K562 (cell line): ENCODE measurements around the gene COX19. TPM values are rescaled to one million over a fixed set of nuclear protein-coding genes. Genes with fewer than 3 reads are reported as not detected.

Source experiments
- ATAC-seq: fragments of 200-7000 bp; cut with Tn5 transposase; 3 replicates; pipeline ENCODE4 v1.9.1; 2020; ENCODE audit warnings: moderate library complexity
- BruUV-seq: library from RNA; stranded (reverse); fragments of 400-500 nt; replicated peaks from 2 replicates; lab custom pipeline; 2021; lab: Mats Ljungman, UMichigan
- CTCF ChIA-PET: fragments of 300-600 bp; formaldehyde crosslinking; extraction: SDS; loops from one replicate; lab custom pipeline; 2021; ENCODE audit warnings: low intra/inter-chr PET ratio; lab: Yijun Ruan, JAX
- POLR2A ChIA-PET: fragments of 300-600, 350-650 bp; sonication (Branson Sonifier 250); formaldehyde crosslinking; extraction: SDS; loops from one replicate; lab custom pipeline; 2021; ENCODE audit warnings: antibody characterized with exemption, inconsistent platforms; lab: Yijun Ruan, JAX
- DNase-seq, 4 experiments: peaks; one replicate each; pipeline versions ENCODE4 v3.0.0 to v3.0.0-alpha.2; 2011 to 2018; ENCODE audit warnings: low spot score in 3 of 4, mixed read lengths in 3 of 4; ENCODE audit errors: extremely low read depth in 1 of 4
- FAIRE-seq: peaks from 2 replicates; lab custom pipeline; 2011; peaks lifted over from hg19 to GRCh38; lab: Jason Lieb, UNC
- H2AFZ ChIP-seq: 2 replicates; pipeline ENCODE4 v1.6.0; 2011; ENCODE audit warnings: low read depth, low read length, control low read depth, inconsistent platforms
- H3K27ac ChIP-seq: fragments of 200-600 bp; 3 replicates; pipeline ENCODE4 v1.8.0; 2011; ENCODE audit warnings: low read depth, mild to moderate bottlenecking, control low read depth, inconsistent platforms, low read length, moderate library complexity, mixed read lengths; ENCODE audit errors: extremely low read depth
- H3K27me3 ChIP-seq, 2 experiments: fragments of 300-600 bp in 1 of 2; 2 replicates in 1 of 2; 3 replicates in 1 of 2; pipeline versions ENCODE4 v1.6.0 to v1.8.0; 2011; ENCODE audit warnings: inconsistent platforms in 2 of 2, low read length in 2 of 2, mild to moderate bottlenecking in 1 of 2, mixed read lengths in 1 of 2, moderate library complexity in 1 of 2; ENCODE audit not compliant: control insufficient read depth in 2 of 2, insufficient read depth in 2 of 2
- H3K36me3 ChIP-seq: fragments of 300-600 bp; 3 replicates; pipeline ENCODE4 v1.8.0; 2011; ENCODE audit warnings: mild to moderate bottlenecking, low read length, inconsistent platforms; ENCODE audit not compliant: control insufficient read depth, insufficient read depth
- H3K4me1 ChIP-seq, 2 experiments: fragments of 200-600 bp in 1 of 2; replicated peaks in 1 of 2; 2 replicates in 1 of 2; 3 replicates in 1 of 2; pipeline versions ENCODE4 v1.5.1 to v1.8.0; 2011; ENCODE audit warnings: inconsistent platforms in 2 of 2, low read length in 2 of 2, mild to moderate bottlenecking in 1 of 2, mixed read lengths in 1 of 2, moderate library complexity in 1 of 2; ENCODE audit not compliant: control insufficient read depth in 2 of 2, insufficient read depth in 2 of 2
- H3K4me2 ChIP-seq: 2 replicates; pipeline ENCODE4 v1.6.1; 2011; ENCODE audit warnings: low read length, control low read depth, inconsistent platforms, mixed read lengths; ENCODE audit not compliant: insufficient read depth
- H3K4me3 ChIP-seq: fragments of 200-600 bp; sonication (generic), shearing (Covaris generic); 2 replicates; pipeline ENCODE4 v1.5.1; 2016; ENCODE audit warnings: control low read depth, inconsistent platforms
- H3K79me2 ChIP-seq: fragments of 200-600 bp; 3 replicates; pipeline ENCODE4 v1.8.0; 2011; ENCODE audit warnings: low read length, inconsistent platforms; ENCODE audit not compliant: control insufficient read depth, insufficient read depth
- H3K9ac ChIP-seq, 2 experiments: 2 replicates each; pipeline versions ENCODE4 v1.6.0 to v1.6.1; 2011; ENCODE audit warnings: low read depth in 2 of 2, low read length in 2 of 2, control low read depth in 1 of 2, inconsistent platforms in 1 of 2, mild to moderate bottlenecking in 1 of 2, mixed read lengths in 1 of 2; ENCODE audit not compliant: insufficient read depth in 1 of 2
- H3K9me1 ChIP-seq: one replicate; pipeline ENCODE4 v1.6.0; 2011; ENCODE audit warnings: inconsistent platforms, mild to moderate bottlenecking, low read length, moderate library complexity; ENCODE audit not compliant: control insufficient read depth, insufficient read depth
- H3K9me3 ChIP-seq: replicated peaks from 2 replicates; pipeline ENCODE4 v1.5.1; 2011; ENCODE audit warnings: low read depth, low read length, inconsistent platforms; ENCODE audit not compliant: control insufficient read depth, insufficient read depth
- H4K20me1 ChIP-seq: replicated peaks from 2 replicates; pipeline ENCODE4 v1.6.1; 2011; ENCODE audit warnings: low read length, inconsistent platforms, mixed read lengths; ENCODE audit not compliant: control insufficient read depth, insufficient read depth
- GTF2B ChIP-seq: IDR thresholded peaks from 2 replicates; pipeline ENCODE4 v1.6.1; 2011; ENCODE audit not compliant: insufficient read length; ENCODE audit errors: extremely low read depth
- HMGN3 ChIP-seq: IDR thresholded peaks from 2 replicates; pipeline ENCODE4 v1.6.1; 2011; ENCODE audit warnings: borderline replicate concordance, low read depth, mild to moderate bottlenecking, mixed read lengths, low read length; ENCODE audit not compliant: insufficient read length; ENCODE audit errors: extremely low read depth
- ZBTB12 ChIP-seq: fragments of 250-450 bp; sonication (Bioruptor Pico); IDR thresholded peaks from 2 replicates; pipeline ENCODE4 v1.4.0; 2020
- WGBS: fragments of 100-300 bp; shearing (Covaris generic); methylation state at CpG from one replicate; pipeline ENCODE4 v1.1.6; 2016; ENCODE audit warnings: low coverage, mixed read lengths; ENCODE audit not compliant: insufficient coverage; ENCODE audit errors: missing lambda C conversion rate; 5-methylcytosine and 5-hydroxymethylcytosine counted together
- in situ Hi-C: fragments of 300-500 bp; cut with MboI; formaldehyde crosslinking; loops from 4 replicates; pipeline ENCODE4 v1.15.0; 2018; ENCODE audit warnings: inconsistent platforms, mixed read lengths
- intact Hi-C: fragments of 100-400 bp; cut with micrococcal nuclease; formaldehyde crosslinking; loops from 2 replicates; pipeline ENCODE4 v1.14.2; 2022
- polyA plus RNA-seq, 8 experiments: library from polyadenylated mRNA; depleted of rRNA in 4 of 8; stranded (reverse) in 5 of 8; unstranded in 3 of 8; fragments of >200 nt; fragmentation: Nextera tagmentation in 2 of 8; fragmentation: Illumina TruSeq in 1 of 8; extraction: Ambion mirVana in 2 of 8; extraction: Trizol in 1 of 8; gene quantifications; 2 replicates each; pipeline versions ENCODE4 v1.2.1 to v1.2.3, GENCODE V29; 2011 to 2014; ENCODE audit warnings: inconsistent platforms in 1 of 8, missing spikeins in 1 of 8
- total RNA-seq, 7 experiments: library from RNA; depleted of rRNA in 6 of 7; stranded (reverse); fragments of >200 nt in 6 of 7; fragmentation: Illumina TruSeq in 2 of 7; extraction: Trizol in 2 of 7; gene quantifications; 2 replicates each; pipeline versions ENCODE4 v1.2.1 to v1.2.3, GENCODE V29; 2011 to 2021; ENCODE audit warnings: low replicate concordance in 1 of 7

The COX19 gene
- total and polyA plus RNA-seq, 9 of the 15 experiments (the other 6 are each of a cell fraction or from before 2014, with no cell fraction given) = 5.2 to 10.5 (median 7.9) TPM

GRCh38 chr7:1019255-1019785, 44.0 kb upstream of the COX19 start:
- Histone ChIP-seq H3K4me3 (no peak overlapping the region), H3K79me2 (peaks cover 42% of the 10 kb centered on the region), H3K9ac (no peak overlapping the region), H3K9me1 (no peaks in the 10 kb centered on the region), H4K20me1 (no peaks in the 10 kb centered on the region), H3K36me3 (peaks cover 27% of the 10 kb centered on the region; the same call in 2 of the 3 replicates), H3K27me3 (no peaks in the 10 kb centered on the region), H3K4me2 (no peak overlapping the region), H3K4me1 (peaks cover 0 to 73% of the 10 kb centered on the region in 2 experiments; a peak in 2 of 5 replicates), H2AFZ (no peak overlapping the region), H3K9me3 (peaks cover 7% of the 10 kb centered on the region), H3K27ac (no peak overlapping the region)
- ChIA-PET POLR2A (no interaction called here), CTCF (no interaction called here)
- ATAC-seq (no peak), FAIRE-seq (no peak), DNase-seq (no peak)
- TF ChIP-seq GTF2B = no peak
- no peak for TF ChIP-seq HMGN3
- in situ Hi-C loops (no loop called here), intact Hi-C loops (no loop called here)
- WGBS = 94% methylated on average over 10 of the region's 14 CpGs
- no TSS peak for BruUV-seq

- Histone ChIP-seq H2AFZ (no peak overlapping the region), H3K9me3 (peaks cover 7% of the 10 kb centered on the region), H3K4me3 (no peak overlapping the region), H3K4me2 (no peak overlapping the region), H3K36me3 (peaks cover 27% of the 10 kb centered on the region; the same call in 2 of the 3 replicates), H3K9ac (no peak overlapping the region; a peak in 1 of 4 replicates), H3K27ac (no peak overlapping the region), H3K4me1 (peaks cover 0 to 71% of the 10 kb centered on the region in 2 experiments; a peak in 2 of 5 replicates), H4K20me1 (peaks cover 7% of the 10 kb centered on the region), H3K79me2 (peaks cover 41% of the 10 kb centered on the region), H3K9me1 (no peaks in the 10 kb centered on the region), H3K27me3 (no peaks in the 10 kb centered on the region)
- 96% methylated on average over 13 of the region's 13 CpGs for WGBS
- ATAC-seq = no peak
- in situ Hi-C loops (no loop called here), intact Hi-C loops (no loop called here)
- POLR2A ChIA-PET = interaction anchor here (0.6 kb wide), 1 partner anchor 10 kb away, joined by 3 read pairs; no protein-coding TSS in a partner anchor
- no TSS peak for BruUV-seq
- DNase-seq = no peak
- CTCF ChIA-PET = no interaction called here
- TF ChIP-seq ZBTB12 (CRISPR knock-in tag) (no peak), HMGN3 (peak; percentile 40)
- FAIRE-seq = no peak
Observed at GRCh38 chr7:1018334-1018695, 43.0 kb upstream of the COX19 start.
